Inferior parietal cortex (tissue), 1 donor: ENCODE results near the gene UCN2.
"Not testable (repeated sequence)": the region's sequence is repeated elsewhere in the genome, so short reads cannot be mapped to it uniquely, and the experiment has no call there.

Experiments used
- DNase-seq: peaks from one replicate; pipeline ENCODE4 v3.0.0-alpha.2; 2016; ENCODE audit errors: extremely low spot score

Gene UCN2

GRCh38 chr3:48561045-48561736, 2.4 kb downstream of the UCN2 start:
- DNase-seq = no peak

DNA sequence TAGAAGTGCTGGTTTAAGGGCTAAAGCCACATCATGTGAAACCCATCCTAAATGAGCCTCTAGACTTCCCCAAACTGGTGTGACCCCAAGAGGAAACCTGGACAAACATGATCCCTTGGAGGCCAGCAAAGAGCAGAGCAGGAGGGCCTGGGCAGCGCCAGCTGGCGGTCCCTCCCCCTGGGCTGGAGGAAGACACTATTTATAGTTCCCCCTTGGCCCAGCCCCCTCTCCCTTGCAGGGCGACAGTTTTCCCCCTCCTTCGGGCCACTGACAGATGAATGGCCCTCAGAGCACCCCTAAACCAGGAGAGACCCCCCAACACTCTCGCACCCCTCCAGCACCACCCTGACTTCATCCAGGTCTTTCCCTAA, 2.9 kb downstream of the UCN2 start:
- DNase-seq = no peak

GRCh38 chr3:48558493-48559134, 5.0 kb downstream of the UCN2 start:
- no peak for DNase-seq

- peak; percentile 97 for DNase-seq
Measured at GRCh38 chr3:48556796-48557626, 6.6 kb downstream of the UCN2 start, which contains the start of gene PFKFB4. Gene PFKFB4, minus strand, starts transcription at chr3:48556803. Its CDS starts 26 bp downstream, at chr3:48556777.

- no peak for DNase-seq
Measured at GRCh38 chr3:48555949-48556795, 7.4 kb downstream of the UCN2 start.

DNA sequence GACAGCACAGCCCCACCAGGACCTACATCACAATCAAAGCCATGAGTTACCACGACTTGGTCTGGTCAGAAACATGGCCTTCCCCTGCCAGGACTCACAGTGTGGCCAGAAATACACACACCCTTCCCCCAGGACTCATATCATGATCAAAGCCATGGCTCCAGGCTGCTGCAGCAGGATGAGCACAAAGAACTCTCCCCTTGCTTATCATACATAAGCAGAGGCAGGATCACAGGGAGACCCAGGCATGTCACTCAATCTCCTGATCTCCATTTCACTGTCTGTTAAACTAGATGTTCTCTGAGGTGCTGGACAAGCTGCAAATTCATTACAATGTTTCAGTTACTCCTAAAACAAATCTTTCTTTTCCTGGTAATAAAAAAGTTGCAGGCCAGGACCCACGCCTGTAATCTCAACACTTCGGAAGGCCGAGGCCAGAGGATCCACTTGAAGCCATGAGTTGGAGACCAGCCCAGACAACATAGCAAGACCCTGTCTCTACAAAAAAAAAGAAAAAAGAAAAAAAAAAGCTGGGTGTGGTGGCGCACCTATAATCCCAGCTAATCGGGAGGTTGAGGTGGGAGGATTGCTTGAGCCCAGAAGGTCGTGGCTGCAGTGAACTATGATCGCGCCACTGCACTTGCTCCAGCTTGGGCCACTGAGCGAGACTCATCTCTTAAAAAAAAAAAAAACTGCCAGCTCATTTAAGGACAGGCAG, 8.2 kb downstream of the UCN2 start:
- DNase-seq = no peak

GRCh38 chr3:48553886-48554845, 9.4 kb downstream of the UCN2 start:
- no peak for DNase-seq

GRCh38 chr3:48553361-48553760, 10.2 kb downstream of the UCN2 start:
- DNase-seq = no peak

DNA sequence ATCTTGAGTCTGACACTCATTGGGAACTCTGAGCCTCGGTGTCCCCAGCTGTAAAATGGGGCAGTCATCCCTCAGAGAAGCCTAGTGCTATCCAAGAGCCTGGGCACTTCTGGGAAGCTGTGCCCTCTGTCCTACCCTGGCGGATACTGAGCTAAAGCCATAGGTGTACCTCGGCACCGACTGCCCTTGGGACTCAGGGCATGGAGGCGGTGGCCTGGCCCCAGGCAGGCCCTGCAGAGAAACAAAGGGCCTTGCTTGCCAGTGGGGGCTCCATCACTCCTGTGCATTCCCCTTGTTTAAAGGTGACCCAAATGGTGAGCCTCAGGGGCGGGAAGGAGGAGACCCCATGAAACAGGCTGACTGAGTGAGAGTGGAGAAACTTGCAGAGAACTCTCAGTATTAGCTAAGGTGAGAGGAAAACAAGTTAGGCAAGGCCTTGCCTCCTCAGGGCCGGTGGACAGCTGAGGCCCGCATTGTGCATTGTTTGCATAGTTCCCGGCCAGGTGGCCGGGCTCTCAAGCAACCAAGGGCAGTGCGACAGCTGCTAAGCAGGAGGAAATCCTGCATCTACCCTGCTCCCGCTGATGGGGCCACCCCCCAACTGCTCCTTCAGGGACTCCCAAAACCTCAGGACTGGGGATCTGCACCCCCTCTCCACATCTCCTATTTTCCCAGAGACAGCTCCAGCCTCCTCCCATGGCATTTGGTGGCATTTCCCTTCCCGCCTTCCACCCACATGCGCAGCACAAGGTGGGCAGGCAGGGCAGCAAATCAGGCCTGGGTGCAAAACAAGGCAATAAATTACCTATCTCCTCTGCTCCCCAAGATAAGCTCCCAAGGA, 11.2 kb downstream of the UCN2 start:
- no peak for DNase-seq

DNA sequence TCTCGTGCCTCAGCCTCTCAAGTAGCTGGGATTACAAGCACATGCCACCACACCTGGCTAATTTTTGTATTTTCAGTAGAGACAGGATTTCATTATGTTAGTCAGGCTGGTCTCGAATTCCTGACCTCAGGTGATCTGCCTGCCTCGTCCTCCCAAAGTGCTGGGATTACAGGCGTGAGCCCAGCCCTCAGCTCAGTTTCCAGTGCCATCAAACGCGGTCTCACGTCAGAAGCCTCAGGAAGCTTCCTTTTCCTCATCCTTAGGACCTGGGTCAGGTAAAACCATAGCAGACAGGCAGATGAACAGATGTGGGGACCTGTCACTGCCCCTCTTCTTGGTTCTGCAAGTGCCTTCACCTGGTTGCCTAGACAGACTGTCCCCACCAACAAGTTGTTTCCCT, 11.9 kb downstream of the UCN2 start:
- DNase-seq = not testable (repeated sequence)

DNA sequence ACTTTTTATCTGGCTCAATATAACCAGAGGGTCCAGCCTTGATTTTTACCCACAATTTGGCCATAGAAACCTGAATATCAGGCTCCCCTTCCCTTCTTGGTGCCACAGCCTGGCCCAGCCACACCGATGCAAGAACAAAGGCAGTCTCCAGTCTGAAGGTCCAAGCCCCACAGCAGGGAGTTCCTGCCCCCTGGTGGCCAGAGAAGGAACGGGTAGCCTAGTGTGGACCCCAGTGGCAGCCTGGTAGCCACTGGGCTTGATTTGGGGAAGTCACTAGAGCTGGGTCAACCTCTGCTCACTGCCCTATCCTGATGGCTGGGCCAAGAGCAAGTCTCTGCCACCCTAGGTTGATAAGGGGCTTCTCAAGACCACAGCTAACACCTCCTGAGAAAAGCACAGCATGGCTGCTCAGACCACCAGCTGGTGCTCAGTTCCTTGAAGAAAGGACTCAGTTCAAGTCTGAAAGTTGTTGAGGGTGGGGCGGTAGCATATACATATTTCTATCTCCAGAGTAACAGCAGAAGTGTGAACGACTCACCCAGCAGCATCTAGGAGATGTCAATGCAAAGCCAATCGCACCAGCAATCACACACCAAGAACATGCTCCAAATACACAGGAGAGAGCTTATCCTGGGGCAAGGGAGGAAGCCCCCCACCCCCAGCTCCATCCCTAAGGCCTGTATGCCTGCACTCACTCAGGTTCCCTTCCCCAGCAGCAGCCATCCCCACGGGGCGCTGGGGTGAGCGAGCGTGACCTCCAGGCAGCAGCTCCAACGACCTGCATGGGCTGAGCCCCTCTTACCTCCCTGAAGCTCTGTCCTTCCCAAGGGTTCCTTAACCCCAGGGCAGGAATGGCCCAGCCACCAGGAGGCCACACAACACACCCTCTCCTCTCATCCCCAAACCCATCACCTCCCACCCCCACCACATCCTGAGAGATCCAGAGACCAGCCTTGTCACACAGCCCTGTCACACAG, 14.6 kb downstream of the UCN2 start:
- peak; percentile 91 for DNase-seq

- DNase-seq = no peak
Measured at GRCh38 chr3:48548126-48548525, 15.5 kb downstream of the UCN2 start.

- DNase-seq = no peak
Measured at GRCh38 chr3:48546203-48546829, 17.3 kb downstream of the UCN2 start.

- DNase-seq = no peak
Measured at GRCh38 chr3:48544141-48544540, 19.4 kb downstream of the UCN2 start.

- no peak for DNase-seq
Measured at GRCh38 chr3:48543271-48543866, 20.2 kb downstream of the UCN2 start.

- DNase-seq = no peak
Measured at GRCh38 chr3:48538451-48538850, 25.1 kb downstream of the UCN2 start.

DNA sequence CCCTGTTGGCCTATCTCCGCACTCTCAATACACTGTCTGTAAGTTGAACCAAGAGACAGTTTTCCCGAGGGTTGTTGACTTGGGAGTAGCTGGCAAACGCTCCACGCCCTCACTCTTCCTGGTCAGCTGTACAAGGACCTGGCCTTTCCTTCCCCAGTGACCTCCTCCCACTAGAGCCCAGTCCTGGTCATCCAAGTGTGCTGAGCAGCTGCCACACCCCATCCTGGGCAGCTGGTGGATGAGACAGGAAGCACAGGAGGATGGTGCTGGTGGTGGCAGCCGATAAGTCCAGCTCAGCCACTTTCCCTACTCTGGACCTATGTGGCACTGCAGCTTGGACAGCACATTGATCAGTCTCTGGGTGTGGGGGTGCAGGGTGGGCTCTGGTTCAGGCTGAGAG, 26.8 kb downstream of the UCN2 start:
- DNase-seq = no peak
